ENCODE data around the gene INPP4A.

INPP4A gene

GRCh38 chr2:98548920-98549818, 104.5 kb downstream of the INPP4A start:
- DNase-seq, result no peak

- no peak for DNase-seq
These were observed 105.5 kb downstream of the INPP4A start for GRCh38 chr2:98550165-98550564.

- DNase-seq, result no peak
These were observed 106.7 kb downstream of the INPP4A start for GRCh38 chr2:98551316-98551715.

- no peak for DNase-seq
These were observed 108.0 kb downstream of the INPP4A start for GRCh38 chr2:98552499-98553179.

GRCh38 chr2:98554116-98554861, 109.6 kb downstream of the INPP4A start:
- no peak for DNase-seq

- DNase-seq, result no peak
These were observed 111.0 kb downstream of the INPP4A start for GRCh38 chr2:98555696-98556095.

- DNase-seq, result no peak
These were observed 111.8 kb downstream of the INPP4A start for GRCh38 chr2:98556344-98557033.

GRCh38 chr2:98558852-98559530, 114.3 kb downstream of the INPP4A start:
- no peak for DNase-seq

- no peak for DNase-seq
These were observed 114.9 kb downstream of the INPP4A start for GRCh38 chr2:98559581-98559980.

- DNase-seq, result no peak
These were observed 115.7 kb downstream of the INPP4A start for GRCh38 chr2:98560256-98560771.

- DNase-seq, result no peak
These were observed 116.4 kb downstream of the INPP4A start for GRCh38 chr2:98561018-98561417.

GRCh38 chr2:98561902-98562695, 117.4 kb downstream of the INPP4A start:
- DNase-seq, result no peak

GRCh38 chr2:98563394-98563793, 118.7 kb downstream of the INPP4A start:
- no peak for DNase-seq

- DNase-seq, result no peak
These were observed 120.0 kb downstream of the INPP4A start for GRCh38 chr2:98564541-98565132.

- DNase-seq, result no peak
These were observed 120.7 kb downstream of the INPP4A start for GRCh38 chr2:98565286-98565860.

- no peak for DNase-seq
These were observed 121.3 kb downstream of the INPP4A start for GRCh38 chr2:98565941-98566340.

GRCh38 chr2:98568161-98568956, 123.7 kb downstream of the INPP4A start:
- no peak for DNase-seq

GRCh38 chr2:98569197-98569793, 124.6 kb downstream of the INPP4A start:
- DNase-seq, result peak; percentile 7

GRCh38 chr2:98569915-98570314, 125.3 kb downstream of the INPP4A start:
- DNase-seq, result no peak
